ENCODE results near the gene ARHGAP21.

Gene ARHGAP21

DNA sequence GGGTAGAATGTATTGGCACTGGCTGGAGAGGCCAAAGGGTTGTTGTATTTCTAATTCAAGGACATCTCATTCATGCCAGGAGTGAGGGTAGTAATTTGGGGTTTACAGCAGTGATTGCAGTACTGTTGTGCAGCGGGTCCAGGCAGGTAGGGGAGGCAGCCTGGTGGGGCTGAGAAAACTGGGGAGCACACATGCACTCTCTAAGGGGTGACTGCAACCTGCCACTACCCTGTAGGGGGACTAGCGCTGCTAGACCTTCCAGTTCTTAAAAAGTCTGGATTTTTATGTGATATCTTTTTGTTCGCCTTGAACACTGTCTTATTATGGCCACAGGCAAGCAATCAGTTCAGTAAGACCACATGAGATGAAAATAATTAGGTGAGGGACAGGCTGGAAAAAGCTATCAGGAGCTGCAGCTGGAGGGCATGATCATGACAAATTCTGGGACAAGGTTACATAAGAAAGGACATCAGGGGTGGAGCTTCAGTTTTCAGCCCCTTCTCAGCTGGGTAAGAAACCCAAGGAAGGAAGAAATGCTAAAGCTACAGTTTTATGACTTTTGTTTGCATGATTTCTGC lies 149.0 kb downstream of the ARHGAP21 start:
- in situ Hi-C loops (cut with MboI; ENCODE audit: low sequenced_read_pairs, unreplicated experiment) = no loop called here
- DNase-seq (ENCODE audit: low spot score) = no peak
- TF ChIP-seq, protein P1, sequence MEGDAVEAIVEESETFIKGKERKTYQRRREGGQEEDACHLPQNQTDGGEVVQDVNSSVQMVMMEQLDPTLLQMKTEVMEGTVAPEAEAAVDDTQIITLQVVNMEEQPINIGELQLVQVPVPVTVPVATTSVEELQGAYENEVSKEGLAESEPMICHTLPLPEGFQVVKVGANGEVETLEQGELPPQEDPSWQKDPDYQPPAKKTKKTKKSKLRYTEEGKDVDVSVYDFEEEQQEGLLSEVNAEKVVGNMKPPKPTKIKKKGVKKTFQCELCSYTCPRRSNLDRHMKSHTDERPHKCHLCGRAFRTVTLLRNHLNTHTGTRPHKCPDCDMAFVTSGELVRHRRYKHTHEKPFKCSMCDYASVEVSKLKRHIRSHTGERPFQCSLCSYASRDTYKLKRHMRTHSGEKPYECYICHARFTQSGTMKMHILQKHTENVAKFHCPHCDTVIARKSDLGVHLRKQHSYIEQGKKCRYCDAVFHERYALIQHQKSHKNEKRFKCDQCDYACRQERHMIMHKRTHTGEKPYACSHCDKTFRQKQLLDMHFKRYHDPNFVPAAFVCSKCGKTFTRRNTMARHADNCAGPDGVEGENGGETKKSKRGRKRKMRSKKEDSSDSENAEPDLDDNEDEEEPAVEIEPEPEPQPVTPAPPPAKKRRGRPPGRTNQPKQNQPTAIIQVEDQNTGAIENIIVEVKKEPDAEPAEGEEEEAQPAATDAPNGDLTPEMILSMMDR (IDR thresholded peaks at IDR 0.05; ENCODE audit: borderline replicate concordance, control extremely low read depth, extremely low read depth, insufficient read depth, missing control alignments) = no peak

DNA sequence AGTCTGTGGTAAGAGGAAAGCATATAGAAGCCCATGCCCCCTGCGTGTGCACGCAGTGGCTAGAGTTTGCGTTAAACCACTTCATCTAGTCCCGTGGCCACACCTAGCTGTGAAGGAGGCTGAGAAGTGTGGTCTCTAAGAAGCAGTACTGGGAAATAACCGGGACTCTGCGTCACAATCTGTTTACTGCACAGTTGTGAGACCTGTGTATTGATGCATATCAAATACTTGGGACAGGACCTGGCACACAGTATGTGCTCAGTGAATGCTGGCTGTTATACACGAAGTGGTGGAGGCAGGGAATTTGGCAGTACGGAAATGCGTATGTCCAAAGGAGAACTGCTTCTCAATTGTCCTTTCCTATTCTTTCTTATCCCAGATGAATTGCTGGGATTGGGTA lies 149.5 kb downstream of the ARHGAP21 start:
- in situ Hi-C loops (cut with MboI; ENCODE audit: low sequenced_read_pairs, unreplicated experiment) = no loop called here
- TF ChIP-seq, protein P1 (IDR thresholded peaks at IDR 0.05; ENCODE audit: borderline replicate concordance, control extremely low read depth, extremely low read depth, insufficient read depth, missing control alignments) = no peak
- no peak for DNase-seq (ENCODE audit: low spot score)

DNA sequence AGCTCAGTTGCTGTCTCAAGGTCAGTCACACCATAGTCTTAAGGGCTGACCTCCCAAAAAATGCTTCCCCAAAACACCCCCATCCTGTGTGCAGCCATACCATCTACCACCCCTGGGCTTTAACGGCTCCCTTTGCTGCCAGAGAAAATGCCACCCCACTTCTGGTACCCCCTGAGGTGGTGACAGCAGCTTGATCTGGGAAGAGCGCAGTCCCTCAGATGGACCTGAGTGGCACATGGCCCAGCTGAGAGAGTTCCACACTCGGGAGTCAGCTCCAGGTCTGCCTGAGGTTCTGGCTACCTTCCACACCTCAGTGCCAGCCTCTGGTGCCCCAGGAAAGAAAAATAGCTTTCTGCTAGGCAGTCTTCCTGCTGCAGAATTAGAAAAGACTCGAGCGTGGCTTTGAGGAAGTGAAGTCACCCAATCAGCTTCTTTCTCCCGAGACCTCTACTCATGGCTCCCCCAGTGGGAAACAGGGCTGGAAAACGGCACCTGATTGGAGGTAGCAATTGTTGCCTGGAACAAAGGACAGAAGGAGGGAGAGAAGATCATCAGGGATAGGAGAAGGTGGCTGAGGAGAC lies 151.7 kb downstream of the ARHGAP21 start:
- no peak for DNase-seq (ENCODE audit: low spot score)
- TF ChIP-seq, protein P1 (IDR thresholded peaks at IDR 0.05; ENCODE audit: borderline replicate concordance, control extremely low read depth, extremely low read depth, insufficient read depth, missing control alignments) = no peak
- in situ Hi-C loops (cut with MboI; ENCODE audit: low sequenced_read_pairs, unreplicated experiment) = no loop called here

DNA sequence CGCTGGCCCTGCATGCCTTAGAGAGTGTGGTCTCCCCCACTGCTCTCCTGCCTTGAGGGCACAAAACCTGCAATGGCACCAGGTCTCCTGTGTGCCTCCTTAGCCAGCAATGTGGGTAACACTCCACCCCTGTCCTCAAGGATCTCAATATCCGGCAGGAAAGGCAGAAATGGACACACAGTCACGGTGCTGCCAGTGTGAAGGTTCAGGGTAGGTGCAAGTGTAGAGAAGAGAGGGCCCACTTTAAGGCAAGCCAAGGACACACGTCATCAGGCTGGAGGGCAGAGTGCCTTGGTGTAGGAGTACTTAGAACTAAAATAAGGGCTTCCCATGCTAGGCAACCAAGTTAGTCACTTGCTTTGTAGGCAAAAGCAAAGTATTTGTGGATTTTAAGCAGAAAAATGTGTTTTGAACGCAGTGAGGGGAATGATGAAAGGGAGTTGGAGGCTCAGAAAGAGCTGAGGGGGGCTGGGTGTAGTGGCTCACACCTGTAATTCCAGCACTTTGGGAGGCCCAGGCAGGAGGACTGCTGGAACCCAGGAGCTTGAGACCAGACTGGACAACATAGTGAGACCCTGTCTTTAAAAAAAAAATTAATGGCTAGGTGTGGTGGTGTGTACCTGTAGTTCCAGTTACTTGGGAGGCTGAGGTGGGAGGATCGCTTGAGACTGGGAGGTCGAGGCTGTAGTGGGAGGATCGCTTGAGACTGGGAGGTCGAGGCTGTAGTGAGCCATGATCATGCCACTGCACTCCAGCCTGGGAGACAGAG lies 152.8 kb downstream of the ARHGAP21 start:
- DNase-seq (ENCODE audit: low spot score) = no peak
- TF ChIP-seq, protein P1 (IDR thresholded peaks at IDR 0.05; ENCODE audit: borderline replicate concordance, control extremely low read depth, extremely low read depth, insufficient read depth, missing control alignments) = no peak
- in situ Hi-C loops (cut with MboI; ENCODE audit: low sequenced_read_pairs, unreplicated experiment) = no loop called here

DNA sequence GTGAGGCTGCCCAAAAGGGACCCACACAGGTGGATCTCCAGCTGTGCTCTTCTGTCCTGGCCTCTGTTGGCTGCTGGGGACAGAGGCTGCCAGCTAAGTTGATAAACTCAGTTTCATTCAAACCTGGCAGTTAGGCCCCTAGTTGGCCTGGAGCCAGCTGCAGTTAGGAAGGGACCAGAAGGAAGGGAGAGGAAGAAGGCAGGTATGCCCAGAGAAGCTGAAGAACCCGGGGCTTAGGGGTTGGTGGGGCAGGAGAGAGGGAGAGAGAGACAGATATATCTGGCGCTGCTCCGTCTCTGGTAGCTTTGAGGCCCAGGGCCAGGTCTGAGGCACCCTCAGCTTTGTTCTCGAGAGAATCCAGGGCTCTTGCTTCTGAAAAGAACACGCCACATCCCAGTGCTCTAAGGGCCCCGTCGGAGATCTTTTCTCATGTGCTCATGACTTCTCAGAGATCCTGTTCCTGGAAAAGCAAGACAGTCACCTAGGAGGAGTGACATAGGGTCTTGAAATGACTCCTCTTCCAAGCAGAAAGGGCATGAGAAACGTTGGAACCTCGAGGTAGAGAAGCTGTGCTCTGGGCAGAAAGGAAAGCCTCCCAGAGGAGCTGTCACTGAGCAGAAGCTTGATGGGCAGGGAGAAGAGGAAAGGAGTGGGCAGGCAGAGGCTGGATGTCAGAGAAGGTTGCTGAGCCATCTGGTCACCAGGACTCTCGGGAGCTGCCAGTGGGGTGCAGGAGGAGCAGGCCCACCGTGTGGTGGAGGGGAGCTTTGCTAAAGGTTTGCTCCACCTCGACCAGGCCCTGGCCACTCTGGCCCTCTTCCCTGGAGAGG lies 153.6 kb downstream of the ARHGAP21 start:
- TF ChIP-seq, protein P1 (IDR thresholded peaks at IDR 0.05; ENCODE audit: borderline replicate concordance, control extremely low read depth, extremely low read depth, insufficient read depth, missing control alignments) = no peak
- DNase-seq (ENCODE audit: low spot score) = no peak
- in situ Hi-C loops (cut with MboI; ENCODE audit: low sequenced_read_pairs, unreplicated experiment) = no loop called here

DNA sequence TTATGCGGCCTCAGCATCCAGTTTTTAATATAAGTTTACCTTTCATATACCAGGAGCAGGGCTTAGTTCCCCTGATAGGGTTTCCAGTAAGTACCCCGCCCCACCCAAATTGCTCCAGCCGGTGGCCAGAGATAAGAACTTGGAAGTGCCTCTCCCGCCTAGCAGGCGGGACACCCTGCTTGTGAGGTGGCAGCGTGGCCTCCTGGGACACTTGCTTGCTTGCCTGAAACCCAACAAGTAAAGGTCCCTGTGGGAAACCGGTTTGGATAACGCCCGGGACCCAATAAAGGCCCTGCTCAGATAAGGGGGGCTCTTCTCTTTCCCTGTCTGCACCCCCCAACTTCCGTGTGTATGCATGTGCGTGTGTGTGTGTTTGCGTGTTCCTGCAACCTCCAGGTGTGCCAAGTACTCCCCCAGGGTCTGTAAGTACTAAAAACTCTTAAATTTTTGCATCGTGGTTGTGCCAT lies 154.3 kb downstream of the ARHGAP21 start:
- no peak for DNase-seq (ENCODE audit: low spot score)
- TF ChIP-seq, protein P1 (IDR thresholded peaks at IDR 0.05; ENCODE audit: borderline replicate concordance, control extremely low read depth, extremely low read depth, insufficient read depth, missing control alignments) = no peak
- in situ Hi-C loops (cut with MboI; ENCODE audit: low sequenced_read_pairs, unreplicated experiment) = no loop called here
